Raji (cell line): ENCODE data around the gene SCAF1.

Experiments
- POLR2A ChIP-seq: IDR thresholded peaks from 2 replicates; pipeline ENCODE4 v1.6.1; 2011; ENCODE audit warnings: low read depth, low read length, control low read depth; ENCODE audit not compliant: insufficient read depth

The SCAF1 gene

GRCh38 chr19:49609499-49610092 lies 32.4 kb upstream of the SCAF1 start:
- no peak for TF ChIP-seq POLR2A

DNA sequence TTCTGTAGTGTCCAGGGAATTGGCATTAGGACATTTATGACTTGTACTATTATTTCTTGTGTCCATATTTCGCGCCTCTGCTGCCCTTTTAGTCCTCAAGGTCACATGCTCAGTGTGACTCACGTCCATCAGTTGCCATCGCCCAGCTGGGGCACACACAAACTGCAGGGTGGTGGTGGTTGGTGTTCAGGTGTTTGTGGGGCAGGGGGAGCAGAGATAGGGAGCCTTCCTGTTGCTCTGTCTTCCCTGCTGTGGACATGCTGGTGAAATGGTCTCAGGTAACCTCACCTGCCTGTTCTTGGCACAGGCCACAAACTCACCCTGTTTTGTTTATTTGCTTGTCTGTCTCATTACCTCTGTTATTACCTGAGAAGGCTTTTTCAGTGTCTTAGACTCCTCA lies 28.6 kb upstream of the SCAF1 start:
- no peak for TF ChIP-seq POLR2A

DNA sequence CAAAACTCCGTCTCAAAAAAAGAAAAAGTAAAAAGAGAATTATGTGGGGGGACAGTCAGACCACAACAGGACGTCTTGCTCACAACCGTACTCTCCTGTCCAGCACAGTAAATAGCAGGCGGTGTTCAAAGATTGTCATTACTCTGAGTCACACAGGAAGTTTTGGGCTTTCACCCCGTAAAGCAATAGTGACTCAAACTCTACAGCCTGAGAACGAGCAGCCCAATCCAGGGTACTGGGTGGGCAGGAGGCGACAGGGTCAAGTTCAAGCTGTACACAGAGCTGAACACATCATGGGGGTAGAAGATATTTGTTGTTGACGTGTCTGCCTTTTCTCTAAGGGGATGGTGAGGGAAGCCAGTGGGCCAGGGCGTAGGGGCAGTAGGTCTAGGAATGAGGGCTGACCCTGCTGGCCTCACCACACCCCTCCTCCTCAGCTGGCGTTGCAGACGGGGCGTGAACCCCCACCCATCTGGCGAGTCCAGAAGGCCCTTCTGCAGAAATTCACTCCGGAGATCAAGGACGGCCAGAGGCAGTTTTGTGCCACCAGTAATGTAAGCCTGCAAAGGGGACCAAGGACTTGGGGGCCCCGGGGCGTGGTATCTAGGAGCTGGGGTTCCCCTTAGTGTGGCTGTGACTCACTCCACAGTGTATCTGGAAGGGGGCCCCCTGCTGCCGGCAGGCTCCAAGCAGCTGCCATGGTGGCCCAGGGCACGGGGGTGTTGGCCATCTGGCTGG lies 27.7 kb upstream of the SCAF1 start:
- no peak for TF ChIP-seq POLR2A

- no peak for TF ChIP-seq POLR2A
These were observed 26.1 kb upstream of the SCAF1 start for GRCh38 chr19:49615861-49616260.

DNA sequence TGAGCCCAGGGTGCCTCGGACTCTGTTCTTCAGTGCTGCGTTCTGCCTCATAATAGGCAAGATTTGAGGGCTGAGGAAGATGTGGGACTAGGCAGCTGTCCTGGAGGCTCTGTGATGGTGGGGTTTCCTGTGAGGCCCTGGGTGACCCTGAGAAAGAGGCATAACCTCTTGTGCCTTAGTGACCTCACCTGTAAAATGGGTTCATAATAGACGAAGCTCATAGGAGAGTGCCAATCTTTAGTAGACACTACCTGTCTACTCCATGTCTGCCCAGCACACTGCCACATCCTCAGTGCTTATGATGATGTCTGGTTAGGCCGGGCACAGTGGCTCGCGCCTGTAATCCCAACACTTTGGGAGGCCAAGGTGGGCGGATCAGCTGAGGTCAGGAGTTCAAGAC lies 25.5 kb upstream of the SCAF1 start:
- no peak for TF ChIP-seq POLR2A

DNA sequence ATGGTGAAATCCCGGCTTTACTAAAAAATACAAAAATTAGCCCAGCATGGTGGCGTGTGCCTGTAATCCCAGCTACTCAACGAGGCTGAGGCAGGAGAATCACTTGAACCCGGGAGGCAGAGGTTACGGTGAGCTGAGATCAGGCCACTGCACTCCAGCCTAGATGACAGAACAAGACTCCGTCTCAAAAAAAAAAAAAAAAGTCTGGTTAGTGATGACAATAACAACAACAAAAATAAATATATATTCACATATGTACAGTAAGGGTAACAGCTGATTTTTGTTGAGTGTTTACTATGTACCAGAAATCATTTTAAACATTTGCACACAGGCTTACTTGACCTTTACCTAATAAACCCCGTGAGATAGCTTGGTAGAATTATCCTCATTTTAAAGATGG lies 25.1 kb upstream of the SCAF1 start:
- TF ChIP-seq POLR2A, result no peak

DNA sequence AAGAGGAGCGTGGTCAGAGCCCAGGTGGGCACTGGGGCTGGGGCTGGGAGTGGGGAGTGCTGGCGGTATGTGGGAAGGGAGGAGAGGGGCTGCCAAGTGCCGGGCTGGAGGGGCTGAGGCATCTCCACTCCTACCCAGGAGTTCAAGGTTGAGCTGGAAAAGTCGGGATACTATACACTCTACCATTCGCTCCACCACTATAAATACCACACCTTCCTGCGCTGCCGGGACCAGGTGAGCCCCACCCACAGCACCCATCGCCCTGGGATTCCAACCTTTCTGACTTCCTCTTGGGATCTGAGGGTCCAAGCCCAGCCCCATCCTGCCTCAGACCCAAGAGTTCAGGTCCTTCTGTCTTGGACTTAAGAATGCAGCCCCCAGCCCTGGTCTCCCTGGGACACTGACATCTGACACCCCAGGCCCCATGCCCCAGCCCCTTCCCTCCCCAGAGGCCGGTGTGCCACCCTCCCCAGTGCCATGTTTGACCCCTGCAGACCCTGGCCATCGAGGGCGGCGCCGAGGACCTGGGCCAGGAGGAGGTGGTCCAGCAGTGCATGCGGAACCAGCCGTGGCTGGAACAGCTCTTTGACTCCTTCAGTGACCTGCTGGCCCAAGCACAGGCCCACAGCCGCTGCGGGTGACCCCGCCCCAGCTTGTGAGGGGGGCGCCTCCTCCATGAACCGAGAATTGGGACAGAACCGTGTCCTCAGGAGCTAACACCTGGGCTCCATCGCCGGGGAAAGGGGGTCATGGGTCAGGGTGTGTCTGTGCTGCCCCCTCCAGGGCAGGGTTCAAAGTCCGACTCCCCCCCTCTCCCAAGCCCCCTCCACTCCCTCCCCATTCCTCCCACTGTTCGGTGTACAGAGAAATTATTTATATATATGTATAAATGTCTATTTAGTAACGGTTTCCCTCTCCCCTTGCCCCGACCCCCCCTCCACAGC lies 16.8 kb upstream of the SCAF1 start:
- TF ChIP-seq POLR2A, result no peak

DNA sequence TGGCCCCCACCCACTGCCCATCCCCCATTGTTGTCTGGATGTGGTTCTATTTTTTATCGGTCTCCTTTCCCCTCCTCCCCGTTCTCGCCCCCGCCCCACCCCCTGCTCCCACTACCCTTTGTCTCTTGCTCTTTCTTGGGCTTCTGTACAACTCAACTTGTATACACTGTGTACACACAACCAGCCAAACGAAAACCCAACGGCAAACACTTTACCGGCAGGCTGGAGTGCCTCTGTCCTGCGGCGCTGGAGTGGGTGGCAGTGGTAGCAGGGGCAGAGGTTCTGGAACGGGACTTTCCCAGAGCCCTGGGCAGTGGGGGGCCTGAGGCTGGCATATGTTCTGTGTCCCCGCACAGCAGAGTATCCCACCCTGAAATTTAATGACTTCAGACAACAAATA lies 15.8 kb upstream of the SCAF1 start:
- no peak for TF ChIP-seq POLR2A

GRCh38 chr19:49629659-49630058 lies 12.3 kb upstream of the SCAF1 start:
- TF ChIP-seq POLR2A, result no peak

DNA sequence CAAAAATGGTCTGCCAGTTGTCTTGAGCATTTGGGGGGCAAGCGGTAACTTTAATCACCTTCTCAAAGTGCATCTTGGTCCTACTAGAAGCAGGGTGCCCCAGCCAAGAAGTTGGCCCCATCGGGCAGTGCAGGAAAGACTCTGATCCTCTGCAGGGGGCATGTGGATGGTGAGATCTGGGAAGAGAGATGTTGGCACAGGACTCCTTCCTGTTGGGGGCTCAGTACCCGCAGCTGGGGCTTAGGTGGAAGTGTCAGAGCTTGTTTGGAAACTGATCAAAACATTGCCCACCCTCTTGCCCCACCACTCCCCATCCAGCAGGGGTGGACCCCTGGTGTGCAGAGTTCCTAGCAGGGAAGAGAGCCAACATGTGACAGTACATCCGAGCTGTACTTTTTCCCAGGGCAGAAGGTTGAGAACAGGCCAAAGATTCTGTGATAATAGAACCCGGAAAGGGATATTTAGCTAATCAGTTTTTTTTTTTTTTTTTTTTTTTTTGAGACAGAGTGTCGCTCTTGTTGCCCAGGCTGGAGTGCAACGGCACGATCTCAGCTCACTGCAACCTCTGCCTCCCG lies 10.9 kb upstream of the SCAF1 start:
- TF ChIP-seq POLR2A, result no peak

DNA sequence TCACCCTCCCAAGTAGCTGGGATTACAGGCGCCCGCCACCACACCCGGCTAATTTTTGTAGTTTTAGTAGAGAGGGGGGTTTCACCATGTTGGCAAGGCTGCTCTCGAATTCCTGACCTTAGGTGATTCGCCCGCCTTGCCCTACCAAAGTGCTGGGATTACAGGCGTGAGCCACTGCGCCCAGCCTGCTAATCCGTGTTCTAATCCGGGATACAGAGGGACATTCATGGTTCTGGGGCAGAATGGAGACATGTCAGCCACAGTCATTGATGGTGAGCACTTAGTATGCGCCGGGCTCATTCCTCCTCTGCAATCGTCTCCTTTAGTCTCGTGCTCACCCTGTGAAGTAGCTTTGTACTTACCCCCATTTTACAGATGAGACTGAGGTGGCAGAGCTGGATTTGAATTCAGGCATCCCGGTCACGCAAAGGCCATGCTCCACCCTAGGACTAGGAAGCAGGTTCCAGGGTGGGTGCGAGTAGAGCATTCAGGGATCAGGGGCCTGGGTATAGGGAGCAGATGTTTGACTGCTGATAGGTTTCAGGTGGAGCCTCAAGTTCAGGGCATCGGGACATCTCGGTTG lies 10.3 kb upstream of the SCAF1 start:
- no peak for TF ChIP-seq POLR2A

GRCh38 chr19:49632576-49632975 lies 9.4 kb upstream of the SCAF1 start:
- TF ChIP-seq POLR2A, result no peak

DNA sequence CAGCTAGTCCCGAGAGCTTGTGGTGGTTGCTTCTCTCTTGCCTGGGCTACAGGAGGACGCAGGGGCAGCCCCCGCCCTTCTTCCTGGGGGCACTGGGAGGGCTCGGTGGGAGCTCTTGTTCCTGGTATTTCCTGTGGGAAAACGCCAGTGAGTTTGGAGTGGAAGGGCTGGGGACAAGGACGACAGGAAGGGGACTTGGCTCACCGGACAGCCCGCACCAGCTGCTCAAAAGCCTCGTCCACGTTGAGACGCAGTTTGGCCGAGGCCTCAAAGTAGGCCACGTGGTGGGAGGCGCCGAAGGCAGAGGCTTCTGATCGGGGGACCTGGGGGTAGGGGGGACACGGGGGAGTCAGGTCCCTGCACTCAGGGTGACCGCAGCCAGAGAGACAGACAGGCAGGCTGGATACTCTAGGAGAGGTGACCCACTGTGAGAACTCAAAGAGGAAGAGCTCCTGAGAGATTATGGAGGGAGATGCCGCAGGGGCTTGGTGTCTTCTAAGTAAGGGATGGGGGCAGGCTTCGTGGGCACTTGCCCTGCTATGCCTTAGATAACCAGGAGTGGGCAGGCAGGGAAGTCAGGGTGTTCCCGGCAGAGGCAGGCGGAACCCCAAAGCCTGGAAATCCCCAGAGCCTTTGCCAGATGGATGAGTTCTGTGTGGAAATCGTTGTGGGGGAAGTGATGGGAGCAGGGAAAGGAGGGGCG lies 6.3 kb upstream of the SCAF1 start:
- no peak for TF ChIP-seq POLR2A

DNA sequence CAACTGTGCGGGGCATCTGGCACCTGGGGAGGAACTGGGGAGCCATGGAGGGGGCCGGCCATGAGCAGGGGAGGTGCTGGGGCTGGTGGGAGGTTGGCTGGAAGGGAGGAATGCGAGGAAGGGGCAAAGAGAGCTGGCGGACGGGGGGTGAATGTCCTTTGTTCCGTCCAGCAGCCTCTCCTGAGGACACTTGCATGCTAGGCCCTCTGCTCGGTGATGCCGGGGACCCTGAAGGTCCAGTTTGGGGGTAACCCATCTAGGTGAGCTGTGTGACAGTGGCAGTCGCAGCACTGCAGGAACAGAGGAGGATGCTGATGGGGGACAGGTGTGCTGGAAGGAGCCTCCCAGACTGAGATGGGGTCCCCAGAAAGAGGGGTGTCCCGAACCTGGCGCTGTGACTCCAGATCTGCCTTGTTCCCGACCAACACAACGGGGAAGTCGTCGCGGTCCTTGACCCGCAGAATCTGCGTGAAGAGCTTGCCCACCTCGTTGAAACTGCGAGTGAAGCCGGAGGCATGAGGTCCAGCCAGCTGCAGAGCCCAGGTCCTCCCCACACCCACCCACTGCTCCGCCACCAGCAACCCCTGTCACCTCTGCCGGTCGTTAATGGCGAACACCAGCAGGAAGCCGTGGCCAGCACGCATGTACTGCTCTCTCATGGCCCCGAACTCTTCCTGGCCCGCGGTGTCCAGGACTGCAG lies 5.6 kb upstream of the SCAF1 start:
- no peak for TF ChIP-seq POLR2A
